ENCODE data around the gene PPCDC. TPM values are rescaled to one million over a fixed set of nuclear protein-coding genes. Genes with fewer than 3 reads are reported as not detected.

PPCDC gene
- 19.1 and 23.6 TPM in 2 replicates for total RNA-seq (ENCODE audit: low replicate concordance)
- long read RNA-seq, transcript PPCDC-201 (6 exons, 2,250 nt): major isoform, 30 of 48 reads
- long read RNA-seq, partial matches to known transcripts: 3 of 48 reads
- long read RNA-seq, other reads (novel, unspliced or antisense): 7 of 48 reads

GRCh38 chr15:75023181-75023871 is at the start of gene PPCDC:
Gene PPCDC, plus strand, starts transcription at chr15:75023590. Its CDS starts 4,729 bp downstream, at chr15:75028319.
- Mint-ChIP-seq H3K4me3 (peak within 1 kb of the TSS; percentile 99), H3K27me3 (no peaks in the 10 kb centered on the region), H3K9me3 (no peaks in the 10 kb centered on the region), H3K4me1 (ENCODE audit: unreplicated experiment) (peaks cover 16% of the 10 kb centered on the region), H3K27ac (peak within 1 kb of the TSS; percentile 95), H3K36me3 (no peaks in the 10 kb centered on the region)
- DNase-seq (ENCODE audit: extremely low spot score, unreplicated experiment): peak; percentile 96
- TF ChIP-seq CTCF (conservative IDR thresholded peaks at IDR 0.05): no peak

- H3K4me3 Mint-ChIP-seq: no peak overlapping the region
- no peaks in the 10 kb centered on the region for H3K9me3 Mint-ChIP-seq
- no peak overlapping the region for H3K27ac Mint-ChIP-seq
- TF ChIP-seq CTCF (conservative IDR thresholded peaks at IDR 0.05): no peak
- H3K4me1 Mint-ChIP-seq (ENCODE audit: unreplicated experiment): no peaks in the 10 kb centered on the region
- DNase-seq (ENCODE audit: extremely low spot score, unreplicated experiment): no peak
- H3K27me3 Mint-ChIP-seq: peaks cover 21% of the 10 kb centered on the region
- no peaks in the 10 kb centered on the region for H3K36me3 Mint-ChIP-seq
These were observed 47.2 kb upstream of the PPCDC start for GRCh38 chr15:74976159-74976558.

- Mint-ChIP-seq H3K4me1 (ENCODE audit: unreplicated experiment) (no peaks in the 10 kb centered on the region), H3K9me3 (no peaks in the 10 kb centered on the region), H3K4me3 (no peak overlapping the region), H3K27ac (no peak overlapping the region), H3K27me3 (peaks cover 24% of the 10 kb centered on the region), H3K36me3 (no peaks in the 10 kb centered on the region)
- no peak for DNase-seq (ENCODE audit: extremely low spot score, unreplicated experiment)
- no peak for TF ChIP-seq CTCF (conservative IDR thresholded peaks at IDR 0.05)
These were observed 45.8 kb upstream of the PPCDC start for GRCh38 chr15:74977599-74977998.

- no peak overlapping the region for H3K27ac Mint-ChIP-seq
These were observed 45.3 kb upstream of the PPCDC start for GRCh38 chr15:74978077-74978476.

GRCh38 chr15:74978503-74978902 is 44.9 kb upstream of the PPCDC start:
- TF ChIP-seq CTCF (conservative IDR thresholded peaks at IDR 0.05): no peak
- H3K9me3 Mint-ChIP-seq: no peaks in the 10 kb centered on the region
- no peak overlapping the region for H3K4me3 Mint-ChIP-seq

More at GRCh38 chr15:74978077-74978476, 45.3 kb upstream of the PPCDC start:
- H3K4me1 Mint-ChIP-seq (ENCODE audit: unreplicated experiment): no peaks in the 10 kb centered on the region
- no peak overlapping the region for H3K4me3 Mint-ChIP-seq
- no peaks in the 10 kb centered on the region for H3K36me3 Mint-ChIP-seq
- no peak for DNase-seq (ENCODE audit: extremely low spot score, unreplicated experiment)
- H3K9me3 Mint-ChIP-seq: no peaks in the 10 kb centered on the region
- TF ChIP-seq CTCF (conservative IDR thresholded peaks at IDR 0.05): no peak
- peaks cover 19% of the 10 kb centered on the region for H3K27me3 Mint-ChIP-seq

More at GRCh38 chr15:74978503-74978902, 44.9 kb upstream of the PPCDC start:
- no peak overlapping the region for H3K27ac Mint-ChIP-seq
- H3K36me3 Mint-ChIP-seq: no peaks in the 10 kb centered on the region
- no peak for DNase-seq (ENCODE audit: extremely low spot score, unreplicated experiment)
- H3K27me3 Mint-ChIP-seq: peaks cover 20% of the 10 kb centered on the region
- H3K4me1 Mint-ChIP-seq (ENCODE audit: unreplicated experiment): no peaks in the 10 kb centered on the region

Data from type B pancreatic cell (in vitro differentiated cells).